ENCODE measurements around the gene NES.

NES gene

GRCh38 chr1:156677616-156678596 lies 699 bp upstream of the NES start:
- DNase-seq = no peak

- no peak for DNase-seq
Measured at GRCh38 chr1:156676114-156676819, 940 bp downstream of the NES start.

- no peak for DNase-seq
Measured at GRCh38 chr1:156675210-156676113, 1.7 kb downstream of the NES start.

GRCh38 chr1:156673387-156674121 lies 3.7 kb downstream of the NES start:
- no peak for DNase-seq

GRCh38 chr1:156671804-156672203 lies 5.4 kb downstream of the NES start:
- no peak for DNase-seq

GRCh38 chr1:156670791-156671190 lies 6.4 kb downstream of the NES start:
- DNase-seq = no peak

GRCh38 chr1:156670359-156670758 lies 6.8 kb downstream of the NES start:
- no peak for DNase-seq

- DNase-seq = no peak
Measured at GRCh38 chr1:156669794-156670193, 7.4 kb downstream of the NES start.

GRCh38 chr1:156668801-156669637 lies 8.2 kb downstream of the NES start:
- DNase-seq = no peak

GRCh38 chr1:156667968-156668709 lies 9.1 kb downstream of the NES start:
- no peak for DNase-seq

- no peak for DNase-seq
Measured at GRCh38 chr1:156667610-156667967, 9.6 kb downstream of the NES start.

GRCh38 chr1:156666862-156667609 lies 10.2 kb downstream of the NES start:
- no peak for DNase-seq

- DNase-seq = no peak
Measured at GRCh38 chr1:156665539-156665938, 11.7 kb downstream of the NES start.

GRCh38 chr1:156664767-156665411 lies 12.3 kb downstream of the NES start:
- DNase-seq = no peak

- DNase-seq = no peak
Measured at GRCh38 chr1:156664046-156664766, 13.0 kb downstream of the NES start.

GRCh38 chr1:156663178-156663577 lies 14.0 kb downstream of the NES start:
- DNase-seq = no peak

GRCh38 chr1:156662800-156663055 lies 14.5 kb downstream of the NES start:
- DNase-seq = no peak

- no peak for DNase-seq
Measured at GRCh38 chr1:156662005-156662799, 15.0 kb downstream of the NES start.

Data from effector CD4-positive, alpha-beta T cell (primary cell).